Raji (cell line): ENCODE data around the gene TRIP6.

Source experiments
- POLR2A ChIP-seq: IDR thresholded peaks from 2 replicates; pipeline ENCODE4 v1.6.1; 2011; ENCODE audit warnings: low read depth, low read length, control low read depth; ENCODE audit not compliant: insufficient read depth

TRIP6 gene

GRCh38 chr7:100878685-100879084 is 11.5 kb downstream of the TRIP6 start:
- no peak for TF ChIP-seq POLR2A

GRCh38 chr7:100879685-100880261 is 12.6 kb downstream of the TRIP6 start:
- TF ChIP-seq POLR2A, result no peak

DNA sequence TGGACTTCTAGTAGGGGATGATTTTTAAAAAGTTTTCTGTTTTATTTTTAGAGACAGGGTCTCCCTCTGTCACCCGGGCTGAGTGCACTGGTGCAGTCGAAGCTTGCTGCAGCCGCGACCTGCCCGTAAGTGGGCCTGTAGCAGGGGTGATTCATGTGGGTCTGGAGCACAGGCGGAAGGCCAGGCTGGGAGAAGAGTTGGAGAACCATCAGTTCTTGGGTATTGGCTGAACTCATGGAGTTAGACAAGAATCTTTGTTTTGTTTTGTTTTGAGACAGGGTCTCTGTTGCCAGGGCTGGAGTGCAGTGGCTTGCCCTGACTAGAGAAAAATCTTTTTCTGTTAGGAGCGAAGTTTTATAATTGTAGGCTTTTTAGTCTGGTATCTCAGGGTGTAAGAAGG is 13.5 kb downstream of the TRIP6 start:
- no peak for TF ChIP-seq POLR2A

DNA sequence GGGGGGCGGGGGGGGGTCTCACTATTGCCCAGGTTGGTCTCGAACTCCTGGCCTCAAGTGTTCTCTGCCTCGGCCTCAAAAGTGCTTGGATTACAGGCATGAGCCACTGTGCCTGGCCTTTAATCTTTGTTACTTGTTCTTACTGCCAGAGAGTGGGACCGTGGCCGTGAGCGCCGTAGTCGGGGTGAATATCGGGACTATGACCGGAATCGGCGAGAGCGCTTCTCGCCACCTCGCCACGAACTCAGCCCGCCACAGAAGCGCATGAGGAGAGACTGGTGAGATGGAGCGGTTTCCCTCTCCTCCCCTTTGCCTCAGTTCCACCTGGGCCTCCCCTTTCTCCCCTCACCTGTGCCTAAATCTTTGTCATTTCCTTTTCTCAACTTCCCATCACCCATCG is 13.9 kb downstream of the TRIP6 start:
- TF ChIP-seq POLR2A, result no peak

DNA sequence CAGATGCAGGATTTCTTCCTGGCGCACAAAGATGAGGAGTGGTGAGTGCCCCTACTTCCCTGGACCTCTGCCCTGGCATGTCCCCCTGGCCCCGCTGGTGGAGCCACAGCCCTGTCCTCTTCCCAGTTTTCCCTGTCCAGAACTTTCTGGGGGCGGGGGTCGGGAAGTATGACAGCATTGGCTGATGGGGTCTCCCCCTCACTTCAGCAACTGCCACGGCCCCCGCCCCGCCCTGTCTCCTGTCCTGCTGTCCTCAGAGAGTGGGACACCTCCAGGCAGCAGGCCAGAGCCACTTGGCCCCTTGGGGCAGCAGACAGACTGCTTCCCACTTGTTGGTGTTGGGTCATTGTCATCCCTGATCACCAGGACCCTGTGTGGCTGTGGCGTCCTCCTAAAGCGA is 15.0 kb downstream of the TRIP6 start:
- no peak for TF ChIP-seq POLR2A

GRCh38 chr7:100882785-100883526 is 15.8 kb downstream of the TRIP6 start:
- no peak for TF ChIP-seq POLR2A

GRCh38 chr7:100884736-100885439 is 17.7 kb downstream of the TRIP6 start:
- no peak for TF ChIP-seq POLR2A

GRCh38 chr7:100885440-100886141 is 18.4 kb downstream of the TRIP6 start:
- no peak for TF ChIP-seq POLR2A

GRCh38 chr7:100886142-100886935 is 19.2 kb downstream of the TRIP6 start:
- no peak; the same call in 1 of the 2 replicates for TF ChIP-seq POLR2A

GRCh38 chr7:100886936-100887515 is 19.8 kb downstream of the TRIP6 start:
- TF ChIP-seq POLR2A, result no peak

- peak; percentile 62 for TF ChIP-seq POLR2A
Observed at GRCh38 chr7:100887516-100888290, 20.5 kb downstream of the TRIP6 start.

DNA sequence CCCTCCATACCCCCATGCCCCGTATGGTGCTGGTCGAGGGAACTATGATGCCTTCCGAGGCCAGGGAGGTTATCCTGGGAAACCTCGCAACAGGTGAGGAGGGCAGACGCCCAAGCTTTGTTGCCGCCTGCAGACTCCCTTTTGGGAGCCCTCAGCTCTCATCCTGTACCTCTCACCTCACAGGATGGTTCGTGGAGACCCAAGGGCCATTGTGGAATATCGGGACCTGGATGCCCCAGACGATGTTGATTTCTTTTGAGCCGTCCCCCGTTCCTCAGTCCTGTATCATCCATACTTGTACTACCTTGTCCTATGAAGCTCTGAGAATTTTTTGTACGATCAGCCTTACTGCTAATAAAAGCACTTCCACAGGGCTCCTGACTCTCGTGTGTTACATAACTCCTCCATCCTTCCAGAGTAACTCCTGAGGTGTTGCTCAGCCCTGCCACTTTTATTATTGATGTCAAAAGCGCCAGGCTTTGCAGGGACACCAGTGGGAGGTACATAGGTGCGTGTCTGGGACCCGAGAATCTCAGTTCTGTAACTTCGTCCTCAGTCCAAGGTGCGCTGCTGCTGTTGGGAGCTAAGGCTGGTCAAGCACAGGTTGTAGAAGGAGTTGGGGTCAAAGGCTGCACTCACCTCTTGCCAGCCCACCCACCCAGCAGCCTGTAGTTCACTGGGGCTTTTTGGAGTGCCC is 21.3 kb downstream of the TRIP6 start:
- no peak for TF ChIP-seq POLR2A
